Adrenal gland (tissue), 5 donors: ENCODE measurements around the gene ADAMTSL1.

Experiments
- CTCF ChIP-seq, 6 experiments: fragments of 450-650 bp in 4 of 6; fragments of 200-600 bp in 2 of 6; sonication (generic) in 1 of 6; IDR thresholded peaks; 1 replicate in 5 of 6; 2 replicates in 1 of 6; pipeline versions ENCODE4 v1.5.1 to v1.8.0; 2016 to 2021; ENCODE audit warnings: antibody characterized with exemption in 6 of 6, mild to moderate bottlenecking in 2 of 6, moderate library complexity in 1 of 6
- POLR2A ChIP-seq, 2 donors: fragments of 450-650 bp; IDR thresholded peaks; one replicate each; pipeline ENCODE4 v1.6.1; 2017; ENCODE audit warnings: antibody characterized with exemption in 2 of 2, mild to moderate bottlenecking in 2 of 2, moderate library complexity in 1 of 2
- donor health status: DM: no; HTN: no; CAD: no.

GRCh38 chr9:18606846-18607245 lies 132.9 kb downstream of the ADAMTSL1 start:
- no peak for TF ChIP-seq CTCF (IDR thresholded peaks at IDR 0.05)
- TF ChIP-seq POLR2A (IDR thresholded peaks at IDR 0.05) = no peak
